Thoracic aorta (tissue), 2 donors: ENCODE data around the gene CNTNAP4. TPM values are rescaled to one million over a fixed set of nuclear protein-coding genes. Genes with fewer than 3 reads are reported as not detected.

Experiments
- ATAC-seq: fragments of 150-250 bp; one replicate; pipeline ENCODE4 v1.8.0; 2017; ENCODE audit warnings: low read depth; ENCODE audit not compliant: insufficient number of reproducible peaks, low FRiP score
- DNase-seq: peaks from one replicate; pipeline ENCODE4 v3.0.0-alpha.2; 2020; ENCODE audit warnings: low spot score
- H3K27ac ChIP-seq, 2 donors: fragments of 200-600 bp; sonication (generic); 1 replicate in 1 of 2; 2 replicates in 1 of 2; pipeline ENCODE4 v1.5.1; 2016; ENCODE audit warnings: mild to moderate bottlenecking in 2 of 2, moderate library complexity in 2 of 2
- H3K27me3 ChIP-seq: fragments of 200-600 bp; sonication (generic); replicated peaks from 2 replicates; pipeline ENCODE4 v1.6.0; 2016; ENCODE audit warnings: mild to moderate bottlenecking; ENCODE audit not compliant: insufficient read depth
- H3K36me3 ChIP-seq: fragments of 200-600 bp; sonication (generic); one replicate; pipeline ENCODE4 v1.5.1; 2016
- H3K4me1 ChIP-seq, 2 donors: fragments of 200-600 bp; sonication (generic); 1 replicate in 1 of 2; 2 replicates in 1 of 2; pipeline versions ENCODE4 v1.5.1 to v1.6.0; 2016; ENCODE audit warnings: low read depth in 2 of 2, mild to moderate bottlenecking in 1 of 2; ENCODE audit not compliant: control insufficient read depth in 1 of 2
- H3K4me3 ChIP-seq: fragments of 200-600 bp; sonication (generic); 2 replicates; pipeline ENCODE4 v1.5.1; 2016; ENCODE audit warnings: mild to moderate bottlenecking
- H3K9me3 ChIP-seq: fragments of 200-600 bp; sonication (generic); 2 replicates; pipeline ENCODE4 v1.5.1; 2016
- total RNA-seq, 2 donors: library from RNA; depleted of rRNA; stranded (reverse); fragments of >200 nt; gene quantifications; one replicate each; pipeline versions ENCODE4 v1.1.0 to v1.2.3, GENCODE V29; 2016
- TF ChIP-seq, protein P1 (sequence below): fragments of 200-600 bp; sonication (generic); IDR thresholded peaks from one replicate; pipeline ENCODE4 v1.5.1; 2019; ENCODE audit warnings: antibody characterized with exemption

The CNTNAP4 gene
- total RNA-seq, 2 donors from 2014 or later = not detected

DNA sequence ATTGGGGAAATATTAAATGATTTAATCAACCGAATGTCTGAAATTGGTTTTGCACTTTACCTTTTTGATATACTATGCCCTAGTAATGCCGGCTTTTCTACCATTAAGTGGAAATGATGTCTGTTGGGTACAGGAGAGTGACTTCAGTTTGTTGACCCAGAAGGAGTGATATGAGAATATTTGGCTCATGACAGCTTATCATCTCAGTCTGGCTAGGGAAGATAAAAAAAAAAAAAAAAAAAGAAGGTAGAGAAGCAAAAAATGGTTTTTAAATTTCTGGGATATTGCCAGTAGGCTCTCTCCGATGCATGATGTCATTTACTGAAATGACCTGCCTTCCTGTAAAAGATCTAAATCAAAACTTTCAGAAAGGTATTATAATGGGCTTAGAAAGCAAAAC, 69.0 kb downstream of the CNTNAP4 start:
- ATAC-seq = no peak
- H3K4me3 ChIP-seq = no peak overlapping the region
- no peaks in the 10 kb centered on the region for H3K36me3 ChIP-seq
- no peaks in the 10 kb centered on the region for H3K4me1 ChIP-seq
- TF ChIP-seq, protein P1, sequence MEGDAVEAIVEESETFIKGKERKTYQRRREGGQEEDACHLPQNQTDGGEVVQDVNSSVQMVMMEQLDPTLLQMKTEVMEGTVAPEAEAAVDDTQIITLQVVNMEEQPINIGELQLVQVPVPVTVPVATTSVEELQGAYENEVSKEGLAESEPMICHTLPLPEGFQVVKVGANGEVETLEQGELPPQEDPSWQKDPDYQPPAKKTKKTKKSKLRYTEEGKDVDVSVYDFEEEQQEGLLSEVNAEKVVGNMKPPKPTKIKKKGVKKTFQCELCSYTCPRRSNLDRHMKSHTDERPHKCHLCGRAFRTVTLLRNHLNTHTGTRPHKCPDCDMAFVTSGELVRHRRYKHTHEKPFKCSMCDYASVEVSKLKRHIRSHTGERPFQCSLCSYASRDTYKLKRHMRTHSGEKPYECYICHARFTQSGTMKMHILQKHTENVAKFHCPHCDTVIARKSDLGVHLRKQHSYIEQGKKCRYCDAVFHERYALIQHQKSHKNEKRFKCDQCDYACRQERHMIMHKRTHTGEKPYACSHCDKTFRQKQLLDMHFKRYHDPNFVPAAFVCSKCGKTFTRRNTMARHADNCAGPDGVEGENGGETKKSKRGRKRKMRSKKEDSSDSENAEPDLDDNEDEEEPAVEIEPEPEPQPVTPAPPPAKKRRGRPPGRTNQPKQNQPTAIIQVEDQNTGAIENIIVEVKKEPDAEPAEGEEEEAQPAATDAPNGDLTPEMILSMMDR = no peak
- no peak overlapping the region for H3K27ac ChIP-seq
- no peaks in the 10 kb centered on the region for H3K27me3 ChIP-seq
- no peaks in the 10 kb centered on the region for H3K9me3 ChIP-seq
- DNase-seq = no peak

DNA sequence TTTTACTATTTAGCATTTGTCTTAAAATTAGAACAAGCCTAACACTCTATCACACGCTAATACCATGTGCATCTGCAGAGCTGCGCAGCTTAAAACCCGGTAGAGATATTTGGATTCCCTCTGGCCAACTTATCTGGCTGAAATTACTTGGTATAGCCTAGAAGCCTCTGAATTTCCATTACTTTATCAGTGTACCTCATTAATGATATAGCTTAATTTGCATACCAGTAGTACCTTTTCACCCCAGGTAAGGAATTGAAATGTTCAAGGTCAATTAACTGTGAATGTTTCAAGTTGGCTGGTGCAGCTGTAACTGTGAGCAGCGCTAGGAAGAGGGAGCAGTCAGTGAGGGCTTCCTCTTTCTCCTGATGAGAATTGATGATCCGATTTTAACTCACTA, 74.2 kb downstream of the CNTNAP4 start:
- no peaks in the 10 kb centered on the region for H3K4me1 ChIP-seq
- H3K4me3 ChIP-seq = no peak overlapping the region
- no peaks in the 10 kb centered on the region for H3K9me3 ChIP-seq
- no peaks in the 10 kb centered on the region for H3K27me3 ChIP-seq
- DNase-seq (no peak), ATAC-seq (no peak)
- H3K27ac ChIP-seq = no peak overlapping the region
- H3K36me3 ChIP-seq = no peaks in the 10 kb centered on the region
- TF ChIP-seq, protein P1 = no peak

DNA sequence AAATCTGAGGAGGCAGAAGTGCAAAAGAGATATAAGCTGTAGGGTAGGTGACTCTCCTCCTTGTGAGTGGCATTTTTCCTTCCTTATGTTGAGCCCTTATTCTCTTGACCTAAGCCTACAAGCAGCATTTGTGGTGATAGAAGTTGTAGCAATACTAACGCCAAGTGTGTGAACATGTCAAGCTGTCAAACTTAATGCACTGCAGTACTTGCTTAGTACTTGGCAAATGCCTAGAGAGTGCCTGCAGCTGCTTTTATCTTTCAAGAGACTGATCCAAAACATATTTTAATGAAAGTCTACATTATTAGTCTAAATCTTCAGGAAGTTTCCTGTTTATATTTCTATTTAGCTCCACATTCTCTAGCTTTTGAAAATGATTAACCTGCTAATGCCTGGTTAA, 83.2 kb downstream of the CNTNAP4 start:
- ATAC-seq = no peak

DNA sequence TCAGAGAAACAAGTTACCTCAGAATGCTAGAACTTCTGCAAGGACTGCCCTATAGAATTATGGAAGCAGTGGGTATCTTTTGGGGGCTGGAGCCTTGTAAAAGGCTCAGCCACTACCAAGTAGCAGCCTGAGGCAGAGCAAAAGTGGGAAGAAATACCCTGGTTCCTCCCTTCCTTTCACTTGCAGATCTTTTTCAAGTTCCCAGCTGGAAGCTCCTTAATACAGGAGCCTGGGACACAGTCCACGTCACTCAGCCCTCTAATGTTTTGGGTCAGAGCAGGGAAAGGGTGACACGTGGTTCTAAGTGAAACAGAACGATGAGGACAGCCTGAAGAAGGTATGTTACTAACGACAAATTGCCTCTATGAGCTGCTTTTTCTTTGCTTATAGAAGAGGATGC, 93.1 kb downstream of the CNTNAP4 start:
- H3K4me3 ChIP-seq = no peak overlapping the region
- no peaks in the 10 kb centered on the region for H3K36me3 ChIP-seq
- H3K27ac ChIP-seq = no peak overlapping the region
- ATAC-seq (no peak), DNase-seq (no peak)
- TF ChIP-seq, protein P1 = no peak
- H3K4me1 ChIP-seq = no peaks in the 10 kb centered on the region
- H3K9me3 ChIP-seq = no peaks in the 10 kb centered on the region
- H3K27me3 ChIP-seq = no peaks in the 10 kb centered on the region

More for the DNA sequence above, 83.2 kb downstream of the CNTNAP4 start:
- TF ChIP-seq, protein P1 = no peak
- Histone ChIP-seq H3K4me1 (no peaks in the 10 kb centered on the region), H3K9me3 (no peaks in the 10 kb centered on the region), H3K27ac (no peak overlapping the region), H3K4me3 (no peak overlapping the region), H3K36me3 (no peaks in the 10 kb centered on the region), H3K27me3 (no peaks in the 10 kb centered on the region)
- DNase-seq = no peak

DNA sequence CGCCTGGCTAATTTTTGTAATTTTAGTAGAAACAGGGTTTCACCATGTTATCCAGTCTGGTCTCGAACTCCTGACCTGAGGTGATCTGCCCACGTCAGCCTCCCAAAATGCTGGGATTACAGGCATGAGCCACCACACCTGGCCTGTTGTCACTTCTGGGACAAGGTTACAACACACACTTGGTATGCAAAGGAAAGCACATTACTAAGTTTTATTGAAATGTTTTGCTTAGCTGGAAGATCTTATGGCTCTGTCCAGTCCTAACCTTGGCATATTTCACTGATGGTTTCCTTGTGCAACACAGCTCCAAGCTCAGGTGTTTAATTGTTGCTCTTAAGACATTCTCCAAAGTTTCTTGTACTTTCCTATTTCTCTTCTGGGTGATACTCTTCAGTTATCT, 94.2 kb downstream of the CNTNAP4 start:
- Histone ChIP-seq H3K27me3 (no peaks in the 10 kb centered on the region), H3K27ac (no peak overlapping the region), H3K4me3 (no peak overlapping the region), H3K9me3 (no peaks in the 10 kb centered on the region), H3K36me3 (no peaks in the 10 kb centered on the region), H3K4me1 (no peaks in the 10 kb centered on the region)
- TF ChIP-seq, protein P1 = no peak
- DNase-seq (no peak), ATAC-seq (no peak)
